GM12891 (cell line): ENCODE data around the gene RAB34.

ENCODE experiments used
- DNase-seq: peaks from one replicate; pipeline ENCODE4 v3.0.0; 2011; ENCODE audit warnings: low spot score; ENCODE audit not compliant: insufficient read length
- FAIRE-seq: peaks from 2 replicates; lab custom pipeline; 2011; peaks lifted over from hg19 to GRCh38; lab: Jason Lieb, UNC
- PAX5 ChIP-seq: IDR thresholded peaks from 2 replicates; pipeline ENCODE4 v1.6.1; 2011; ENCODE audit warnings: low read length, moderate library complexity, mild to moderate bottlenecking; ENCODE audit not compliant: insufficient read depth, severe bottlenecking
- POLR2A ChIP-seq: IDR thresholded peaks from 2 replicates; pipeline ENCODE4 v1.6.1; 2011; ENCODE audit warnings: low read depth, low read length, control low read depth
- POLR2AphosphoS5 ChIP-seq: IDR thresholded peaks from 2 replicates; pipeline ENCODE4 v1.6.1; 2011; ENCODE audit warnings: low read depth, low read length, control low read depth
- POU2F2 ChIP-seq: IDR thresholded peaks from 2 replicates; pipeline ENCODE4 v1.6.1; 2011; ENCODE audit warnings: low read depth, mild to moderate bottlenecking, control low read depth, low read length, moderate library complexity
- SPI1 ChIP-seq: IDR thresholded peaks from 2 replicates; pipeline ENCODE4 v1.6.1; 2011; ENCODE audit warnings: low read depth, low read length, control low read depth
- TAF1 ChIP-seq: IDR thresholded peaks from 2 replicates; pipeline ENCODE4 v1.6.1; 2011; ENCODE audit warnings: low read depth, low read length, control low read depth

The RAB34 gene

DNA sequence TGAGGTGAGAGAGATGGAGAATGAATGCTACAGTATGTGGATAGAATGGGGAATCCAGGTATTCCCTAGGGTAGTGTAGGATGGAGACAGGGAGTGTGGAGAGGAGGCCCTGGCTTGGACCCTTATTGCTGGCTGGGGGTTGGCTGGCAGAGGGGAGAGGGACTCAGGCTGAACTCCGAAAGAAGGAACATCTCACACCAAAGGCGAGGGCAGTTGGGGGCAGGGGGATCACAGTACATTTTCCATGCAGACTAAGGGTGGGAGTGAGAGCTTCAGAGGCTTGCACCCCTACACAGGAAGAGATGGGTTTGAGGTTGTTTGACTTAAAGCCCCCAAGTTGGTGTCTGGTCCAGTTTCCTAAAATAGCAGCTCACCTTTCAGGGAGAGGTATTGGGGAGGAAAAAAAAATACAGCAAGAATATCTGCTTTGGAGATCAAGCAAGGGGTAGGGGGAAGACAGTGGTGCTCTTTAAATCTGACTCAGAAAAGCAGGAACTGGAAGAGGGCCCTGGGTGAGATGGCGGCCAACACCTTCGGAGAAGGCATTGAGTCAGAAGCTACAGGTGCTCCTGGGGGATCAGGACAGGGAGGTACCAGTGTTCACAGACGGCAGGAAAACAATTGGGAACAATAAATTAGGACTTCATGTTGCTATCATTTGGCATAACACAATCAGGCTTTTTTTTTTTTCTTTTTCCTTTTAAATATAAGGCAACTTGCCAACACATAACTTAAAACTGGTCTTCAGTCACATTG, 38.6 kb upstream of the RAB34 start:
- FAIRE-seq (no peak), DNase-seq (no peak)
- TF ChIP-seq SPI1 = no peak
- TF ChIP-seq POLR2A = no peak
- no peak for TF ChIP-seq POLR2AphosphoS5
- no peak for TF ChIP-seq POU2F2
- no peak for TF ChIP-seq TAF1
- no peak for TF ChIP-seq PAX5

DNA sequence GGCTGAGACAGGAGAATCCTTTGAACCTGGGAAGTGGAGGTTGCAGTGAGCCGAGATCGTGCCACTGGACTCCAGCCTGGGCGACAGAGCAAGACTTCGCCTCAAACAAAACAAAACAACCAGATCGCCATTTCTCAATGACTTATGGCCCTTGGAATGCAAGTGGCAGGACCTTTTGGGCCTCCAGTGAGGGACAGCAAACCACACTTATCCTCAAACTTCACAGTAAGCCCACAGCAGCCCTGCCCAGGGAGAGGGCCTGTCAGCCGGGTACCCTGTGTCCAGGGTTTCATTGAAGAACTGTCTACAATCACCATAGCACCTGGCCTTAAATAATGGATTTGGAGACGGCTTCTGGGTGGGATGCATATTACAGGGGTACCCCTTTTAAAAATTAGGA, 37.8 kb upstream of the RAB34 start:
- FAIRE-seq = no peak
- no peak for DNase-seq
- TF ChIP-seq POU2F2 = no peak
- TF ChIP-seq SPI1 = no peak
- TF ChIP-seq POLR2A = no peak
- no peak for TF ChIP-seq TAF1
- no peak for TF ChIP-seq PAX5
- no peak for TF ChIP-seq POLR2AphosphoS5

DNA sequence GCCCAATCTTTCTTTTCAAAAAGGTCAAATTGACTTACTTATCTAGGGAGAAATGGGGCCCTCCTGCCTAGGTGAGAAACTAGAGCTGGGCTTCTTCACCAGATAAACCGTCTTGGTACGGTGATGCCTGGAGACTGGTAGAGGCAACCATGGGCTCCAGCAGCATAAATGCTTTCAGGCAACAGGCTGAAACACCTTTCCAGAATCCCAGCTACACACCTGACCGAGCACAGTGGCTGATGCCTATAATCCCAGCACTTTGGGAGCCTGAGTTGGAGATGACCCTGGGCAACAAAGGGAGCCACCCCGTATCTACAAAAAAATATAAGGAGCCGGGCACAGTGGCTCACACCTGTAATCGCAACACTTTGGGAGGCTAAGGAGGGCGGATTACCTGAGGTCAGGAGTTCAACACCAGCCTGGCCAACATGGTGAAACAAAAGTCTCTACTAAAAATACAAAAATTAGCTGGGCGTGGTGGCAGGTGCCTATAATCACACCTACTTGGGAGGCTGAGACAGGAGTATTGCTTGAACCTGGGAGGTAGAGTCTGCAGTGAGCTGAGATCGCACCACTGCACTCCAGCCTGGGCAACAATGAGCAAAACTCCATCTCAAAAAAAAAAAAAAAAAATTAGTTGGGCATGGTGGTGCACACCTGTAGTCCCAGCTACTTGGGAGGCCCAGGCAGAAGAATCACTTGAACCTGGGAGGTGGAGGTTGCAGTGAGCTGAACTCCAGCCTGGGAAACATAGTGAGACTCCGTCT, 34.1 kb upstream of the RAB34 start:
- FAIRE-seq (no peak), DNase-seq (no peak)
- TF ChIP-seq POLR2AphosphoS5 (peak; percentile 42; the same call in 1 of the 2 replicates), POLR2A (peak; percentile 36; the same call in 1 of the 2 replicates), POU2F2 (no peak)

DNA sequence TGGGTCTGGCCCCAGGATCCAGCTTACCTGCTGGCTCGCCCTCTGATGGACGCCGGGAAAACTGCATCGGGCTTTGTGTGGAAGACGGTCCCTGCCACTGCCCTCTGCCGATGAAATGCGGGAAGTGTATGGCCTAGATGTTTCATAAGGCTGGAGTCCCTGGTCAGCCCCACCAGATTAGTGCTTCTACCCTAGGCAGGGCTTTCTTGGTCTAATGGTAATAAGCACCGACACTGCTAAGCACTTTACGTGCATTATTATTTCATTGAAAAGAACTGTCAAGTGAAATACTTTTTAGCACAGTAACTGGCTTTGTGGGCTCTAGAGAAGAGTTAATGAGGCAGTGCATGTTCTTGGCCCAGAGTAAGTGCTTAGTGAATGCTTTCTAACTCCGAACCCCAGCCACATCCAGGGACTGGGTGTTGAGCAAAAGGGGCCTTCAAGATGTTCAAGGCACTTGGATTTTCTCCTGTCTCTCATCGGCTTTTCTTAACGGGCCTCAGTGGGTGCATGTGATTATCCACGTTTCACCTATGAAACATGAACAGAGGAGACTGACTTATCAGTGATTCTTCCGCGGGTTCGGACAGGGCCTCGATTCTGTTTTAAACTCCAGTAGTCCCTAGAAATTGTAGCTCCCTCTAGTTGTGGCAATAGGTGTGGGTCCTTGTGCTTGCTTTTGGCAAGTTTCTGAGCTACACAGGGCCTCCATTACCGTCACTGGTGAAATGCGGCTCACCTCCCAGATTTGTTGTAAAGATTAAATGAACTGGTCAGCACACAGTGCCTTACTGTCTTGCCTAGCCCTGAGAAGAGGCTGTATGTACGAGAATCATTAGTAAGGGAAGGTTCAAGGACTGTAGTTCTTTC, 32.7 kb upstream of the RAB34 start:
- DNase-seq (peak; percentile 66), FAIRE-seq (peak; percentile 62)
- TF ChIP-seq PAX5 (peak; percentile 15), SPI1 (0 out of 2 replicates have a peak, but pooled peaks have one; percentile 21), POLR2AphosphoS5 (peak; percentile 19; the same call in 1 of the 2 replicates), TAF1 (no peak), POLR2A (peak; percentile 55; the same call in 1 of the 2 replicates), POU2F2 (no peak; the same call in 1 of the 2 replicates)

DNA sequence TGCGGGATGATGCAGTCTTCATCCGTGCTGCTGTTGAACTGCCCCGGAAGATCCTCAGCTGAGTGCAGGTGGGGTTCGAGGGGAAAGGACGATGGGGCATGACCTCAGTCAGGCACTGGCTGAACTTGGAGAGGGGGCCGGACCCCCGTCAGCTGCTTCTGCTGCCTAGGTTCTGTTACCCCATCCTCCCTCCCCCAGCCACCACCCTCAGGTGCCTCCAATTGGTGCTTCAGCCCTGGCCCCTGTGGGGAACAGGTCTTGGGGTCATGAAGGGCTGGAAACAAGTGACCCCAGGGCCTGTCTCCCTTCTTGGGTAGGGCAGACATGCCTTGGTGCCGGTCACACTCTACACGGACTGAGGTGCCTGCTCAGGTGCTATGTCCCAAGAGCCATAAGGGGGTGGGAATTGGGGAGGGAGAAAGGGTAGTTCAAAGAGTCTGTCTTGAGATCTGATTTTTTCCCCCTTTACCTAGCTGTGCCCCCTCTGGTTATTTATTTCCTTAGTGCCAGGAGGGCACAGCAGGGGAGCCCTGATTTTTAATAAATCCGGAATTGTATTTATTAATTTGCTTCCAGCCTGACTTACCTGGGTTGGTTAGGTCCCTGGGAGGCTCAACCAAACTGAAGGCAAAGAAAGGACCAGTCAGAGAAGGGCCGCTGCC, 32.0 kb upstream of the RAB34 start:
- TF ChIP-seq POU2F2 = no peak
- no peak for TF ChIP-seq SPI1
- TF ChIP-seq PAX5 = no peak
- no peak for TF ChIP-seq TAF1
- FAIRE-seq (no peak), DNase-seq (no peak)

DNA sequence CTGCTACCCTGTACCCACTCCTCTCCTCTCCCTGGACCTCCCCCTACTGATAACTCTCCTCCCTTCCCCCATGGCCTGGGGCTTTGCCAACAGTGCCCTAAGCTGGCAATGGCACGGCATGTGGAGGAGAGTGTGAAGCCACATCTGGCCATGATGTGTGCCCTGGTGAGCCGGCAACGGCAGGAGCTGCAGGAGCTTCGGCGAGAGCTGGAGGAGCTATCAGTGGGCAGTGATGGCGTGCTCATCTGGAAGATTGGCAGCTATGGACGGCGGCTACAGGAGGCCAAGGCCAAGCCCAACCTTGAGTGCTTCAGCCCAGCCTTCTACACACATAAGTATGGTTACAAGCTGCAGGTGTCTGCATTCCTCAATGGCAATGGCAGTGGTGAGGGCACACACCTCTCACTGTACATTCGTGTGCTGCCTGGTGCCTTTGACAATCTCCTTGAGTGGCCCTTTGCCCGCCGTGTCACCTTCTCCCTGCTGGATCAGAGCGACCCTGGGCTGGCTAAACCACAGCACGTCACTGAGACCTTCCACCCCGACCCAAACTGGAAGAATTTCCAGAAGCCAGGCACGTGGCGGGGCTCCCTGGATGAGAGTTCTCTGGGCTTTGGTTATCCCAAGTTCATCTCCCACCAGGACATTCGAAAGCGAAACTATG, 31.3 kb upstream of the RAB34 start:
- DNase-seq (no peak), FAIRE-seq (no peak)
- no peak for TF ChIP-seq SPI1
- TF ChIP-seq POLR2AphosphoS5 = 0 out of 2 replicates have a peak, but pooled peaks have one; percentile 5

DNA sequence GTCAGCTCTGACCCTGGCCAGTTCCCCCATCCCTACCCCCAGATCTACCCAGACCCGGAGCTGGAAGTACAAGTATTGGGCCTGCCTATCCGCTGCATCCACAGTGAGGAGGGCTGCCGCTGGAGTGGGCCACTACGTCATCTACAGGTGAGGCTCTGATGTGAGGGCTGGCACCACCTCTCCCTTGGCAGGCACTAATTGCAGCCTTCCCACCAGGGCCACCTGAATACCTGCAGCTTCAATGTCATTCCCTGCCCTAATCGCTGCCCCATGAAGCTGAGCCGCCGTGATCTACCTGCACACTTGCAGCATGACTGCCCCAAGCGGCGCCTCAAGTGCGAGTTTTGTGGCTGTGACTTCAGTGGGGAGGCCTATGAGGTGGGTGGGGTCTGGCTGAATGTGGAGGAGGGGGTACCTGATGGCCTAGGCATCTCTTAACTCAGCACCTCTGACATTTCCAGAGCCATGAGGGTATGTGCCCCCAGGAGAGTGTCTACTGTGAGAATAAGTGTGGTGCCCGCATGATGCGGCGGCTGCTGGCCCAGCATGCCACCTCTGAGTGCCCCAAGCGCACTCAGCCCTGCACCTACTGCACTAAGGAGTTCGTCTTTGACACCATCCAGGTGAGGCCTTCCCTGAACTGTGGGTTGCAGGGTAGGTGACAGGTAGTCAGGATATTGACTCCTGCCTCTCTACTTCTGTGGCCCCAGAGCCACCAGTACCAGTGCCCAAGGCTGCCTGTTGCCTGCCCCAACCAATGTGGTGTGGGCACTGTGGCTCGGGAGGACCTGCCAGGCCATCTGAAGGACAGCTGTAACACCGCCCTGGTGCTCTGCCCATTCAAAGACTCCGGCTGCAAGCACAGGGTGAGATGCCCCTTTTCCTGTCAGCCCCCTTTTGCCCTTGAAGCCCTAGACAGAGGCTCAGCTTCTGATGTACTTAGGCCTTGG, 30.4 kb upstream of the RAB34 start:
- TF ChIP-seq SPI1 (no peak), TAF1 (no peak), POU2F2 (no peak), POLR2AphosphoS5 (peak; percentile 63; the same call in 1 of the 2 replicates), POLR2A (peak; percentile 25; the same call in 1 of the 2 replicates), PAX5 (no peak)
- DNase-seq (no peak), FAIRE-seq (no peak)

DNA sequence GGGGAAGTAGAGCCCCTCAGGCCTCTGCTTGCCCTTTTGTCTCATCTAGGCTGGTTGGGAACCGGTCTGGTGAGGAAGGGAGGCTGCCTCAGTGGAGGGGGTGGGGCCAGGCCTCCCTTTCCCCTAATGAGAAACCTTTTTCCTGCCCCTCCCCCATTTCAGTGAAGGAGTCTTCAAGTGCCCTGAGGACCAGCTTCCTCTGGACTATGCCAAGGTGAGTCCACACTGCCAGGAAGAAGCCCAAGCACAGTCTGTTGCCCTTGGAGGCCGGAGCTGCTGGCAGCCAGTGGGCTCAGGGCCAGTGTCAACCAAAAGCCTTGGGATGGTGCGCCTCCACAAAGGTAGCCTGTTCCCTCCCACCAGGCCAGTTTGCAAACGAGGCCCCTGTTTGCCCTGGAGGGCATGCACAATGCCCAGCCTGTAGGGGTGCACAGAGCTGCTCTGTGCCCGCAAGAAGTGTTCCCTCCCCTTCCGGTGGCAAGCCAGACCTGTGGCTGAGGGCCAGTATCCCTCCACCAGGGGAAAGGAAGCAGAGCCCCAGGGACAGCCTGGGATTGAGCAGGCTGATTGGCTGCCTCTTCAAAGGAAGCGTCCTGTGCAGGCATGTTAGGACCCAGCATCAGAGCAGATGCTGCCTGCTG, 29.5 kb upstream of the RAB34 start:
- DNase-seq (no peak), FAIRE-seq (no peak)
- TF ChIP-seq POLR2A = no peak; the same call in 1 of the 2 replicates
- TF ChIP-seq PAX5 = no peak
- no peak for TF ChIP-seq SPI1
- no peak for TF ChIP-seq TAF1
- no peak for TF ChIP-seq POU2F2
- TF ChIP-seq POLR2AphosphoS5 = no peak
